ENCODE measurements around the gene SLC39A11.

GRCh38 chr17:73048170-73048569, 44.3 kb downstream of the SLC39A11 start:
- TF ChIP-seq CTCF (conservative IDR thresholded peaks at IDR 0.05 in 1 of 2, IDR thresholded peaks at IDR 0.05 in 1 of 2; ENCODE audit: extremely low read depth in 1 of 2, insufficient read depth in 1 of 2, low read depth in 1 of 2, low read length in 2 of 2) (no peak), EZH2 (IDR thresholded peaks at IDR 0.05; ENCODE audit: borderline replicate concordance, low read length) (no peak)
